HL-60 (cell line): ENCODE results near the gene MEGF10.

Experiments
- DNase-seq, 2 experiments: peaks; one replicate each; pipeline ENCODE4 v3.0.0-alpha.2; 2010 to 2020; ENCODE audit warnings: low read depth in 1 of 2, low spot score in 1 of 2
- H3K27ac ChIP-seq: fragments of 250-450 bp; sonication (Bioruptor Pico); replicated peaks from 2 replicates; pipeline ENCODE4 v1.5.1; 2020; ENCODE audit warnings: mild to moderate bottlenecking, moderate library complexity
- H3K27me3 ChIP-seq: fragments of 250-450 bp; sonication (Bioruptor Pico); 2 replicates; pipeline ENCODE4 v1.5.1; 2021; ENCODE audit warnings: mild to moderate bottlenecking, moderate library complexity; ENCODE audit not compliant: insufficient read depth, poor library complexity, severe bottlenecking
- H3K4me3 ChIP-seq: replicated peaks from 2 replicates; pipeline ENCODE4 v1.5.1; 2011; ENCODE audit warnings: mild to moderate bottlenecking, control low read depth, low read length; ENCODE audit not compliant: insufficient read depth
- CTCF ChIP-seq: IDR thresholded peaks from one replicate; pipeline ENCODE4 v1.5.1; 2011; ENCODE audit warnings: low read length, control low read depth, inconsistent platforms; ENCODE audit not compliant: insufficient read depth
- GABPA ChIP-seq: IDR thresholded peaks from 2 replicates; pipeline ENCODE4 v1.6.1; 2012; ENCODE audit warnings: low read depth
- POLR2AphosphoS5 ChIP-seq: IDR thresholded peaks from 2 replicates; pipeline ENCODE4 v1.6.1; 2012; ENCODE audit warnings: low read depth
- REST ChIP-seq: IDR thresholded peaks from 2 replicates; pipeline ENCODE4 v1.6.1; 2012; ENCODE audit warnings: low read depth; ENCODE audit not compliant: insufficient replicate concordance
- SPI1 ChIP-seq: IDR thresholded peaks from 2 replicates; pipeline ENCODE4 v1.6.1; 2012; ENCODE audit warnings: low read depth, mild to moderate bottlenecking, borderline replicate concordance

Gene MEGF10

GRCh38 chr5:127343866-127344265, 53.3 kb downstream of the MEGF10 start:
- DNase-seq: no peak
- no peaks in the 10 kb centered on the region for H3K27me3 ChIP-seq
- no peak overlapping the region for H3K27ac ChIP-seq
- no peak overlapping the region for H3K4me3 ChIP-seq
- TF ChIP-seq SPI1 (peak; percentile 23; the same call in 1 of the 2 replicates), GABPA (no peak)

GRCh38 chr5:127344931-127345330, 54.3 kb downstream of the MEGF10 start:
- no peak for TF ChIP-seq SPI1
- TF ChIP-seq POLR2AphosphoS5: no peak
- no peak for TF ChIP-seq REST
- no peak for TF ChIP-seq CTCF
- TF ChIP-seq GABPA: no peak
- no peak overlapping the region for H3K27ac ChIP-seq
- no peak for DNase-seq
- no peak overlapping the region for H3K4me3 ChIP-seq
- no peaks in the 10 kb centered on the region for H3K27me3 ChIP-seq

- Histone ChIP-seq H3K27ac (no peak overlapping the region), H3K4me3 (no peak overlapping the region), H3K27me3 (no peaks in the 10 kb centered on the region)
- DNase-seq: no peak
- no peak for TF ChIP-seq POLR2AphosphoS5
- no peak for TF ChIP-seq CTCF
- no peak for TF ChIP-seq GABPA
- no peak for TF ChIP-seq SPI1
- no peak for TF ChIP-seq REST
Measured at GRCh38 chr5:127351418-127351817, 60.8 kb downstream of the MEGF10 start.

GRCh38 chr5:127352068-127352467, 61.5 kb downstream of the MEGF10 start:
- no peak overlapping the region for H3K4me3 ChIP-seq
- H3K27me3 ChIP-seq: no peaks in the 10 kb centered on the region
- TF ChIP-seq REST (no peak), POLR2AphosphoS5 (no peak), SPI1 (no peak), GABPA (no peak), CTCF (no peak)
- no peak for DNase-seq
- no peak overlapping the region for H3K27ac ChIP-seq
